Measurements from ENCODE around the gene UNC119B. TPM values are rescaled to one million over a fixed set of nuclear protein-coding genes. Genes with fewer than 3 reads are reported as not detected.

UNC119B gene
- total RNA-seq, 2 experiments from 2014 or later, result 23.8 to 24.3 TPM

DNA sequence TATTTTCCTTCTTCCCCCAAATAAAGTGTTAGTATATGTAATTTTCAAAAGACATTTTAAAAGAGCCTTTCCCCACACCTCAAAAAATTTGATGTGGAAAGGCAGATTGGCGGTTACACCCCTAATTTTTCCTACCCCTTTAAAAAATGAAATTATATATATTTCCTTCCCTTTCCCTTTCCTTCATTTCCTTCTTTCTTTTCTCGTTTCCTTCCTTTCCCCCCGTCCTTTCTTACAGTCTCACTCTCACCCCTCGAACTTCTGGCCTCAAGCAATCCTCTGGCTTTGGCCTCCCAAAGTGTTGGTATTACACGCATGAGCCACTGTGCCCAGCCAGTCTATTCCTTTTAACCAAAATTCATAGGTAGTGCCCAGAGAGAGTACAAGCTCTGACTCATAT, 4.2 kb upstream of the UNC119B start:
- DNase-seq (no peak), ATAC-seq (no peak)
- ChIA-PET POLR2A (no interaction called here), CTCF (interaction anchor here (1.0 to 1.3 kb wide), 2 partner anchors 57 to 123 kb away, joined by 3 read pairs; no protein-coding TSS in a partner anchor)
- Mint-ChIP-seq H3K27me3 (no peaks in the 10 kb centered on the region), H3K9me3 (no peaks in the 10 kb centered on the region), H3K4me3 (no peak overlapping the region), H3K4me1 (ENCODE audit: low read depth) (peaks cover 6% of the 10 kb centered on the region), H3K27ac (no peak overlapping the region), H3K36me3 (ENCODE audit: low read depth) (peaks cover 4% of the 10 kb centered on the region)
- intact Hi-C loops (cut with micrococcal nuclease), result no loop called here
- TF ChIP-seq, protein P1, sequence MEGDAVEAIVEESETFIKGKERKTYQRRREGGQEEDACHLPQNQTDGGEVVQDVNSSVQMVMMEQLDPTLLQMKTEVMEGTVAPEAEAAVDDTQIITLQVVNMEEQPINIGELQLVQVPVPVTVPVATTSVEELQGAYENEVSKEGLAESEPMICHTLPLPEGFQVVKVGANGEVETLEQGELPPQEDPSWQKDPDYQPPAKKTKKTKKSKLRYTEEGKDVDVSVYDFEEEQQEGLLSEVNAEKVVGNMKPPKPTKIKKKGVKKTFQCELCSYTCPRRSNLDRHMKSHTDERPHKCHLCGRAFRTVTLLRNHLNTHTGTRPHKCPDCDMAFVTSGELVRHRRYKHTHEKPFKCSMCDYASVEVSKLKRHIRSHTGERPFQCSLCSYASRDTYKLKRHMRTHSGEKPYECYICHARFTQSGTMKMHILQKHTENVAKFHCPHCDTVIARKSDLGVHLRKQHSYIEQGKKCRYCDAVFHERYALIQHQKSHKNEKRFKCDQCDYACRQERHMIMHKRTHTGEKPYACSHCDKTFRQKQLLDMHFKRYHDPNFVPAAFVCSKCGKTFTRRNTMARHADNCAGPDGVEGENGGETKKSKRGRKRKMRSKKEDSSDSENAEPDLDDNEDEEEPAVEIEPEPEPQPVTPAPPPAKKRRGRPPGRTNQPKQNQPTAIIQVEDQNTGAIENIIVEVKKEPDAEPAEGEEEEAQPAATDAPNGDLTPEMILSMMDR (IDR thresholded peaks at IDR 0.05), result no peak

DNA sequence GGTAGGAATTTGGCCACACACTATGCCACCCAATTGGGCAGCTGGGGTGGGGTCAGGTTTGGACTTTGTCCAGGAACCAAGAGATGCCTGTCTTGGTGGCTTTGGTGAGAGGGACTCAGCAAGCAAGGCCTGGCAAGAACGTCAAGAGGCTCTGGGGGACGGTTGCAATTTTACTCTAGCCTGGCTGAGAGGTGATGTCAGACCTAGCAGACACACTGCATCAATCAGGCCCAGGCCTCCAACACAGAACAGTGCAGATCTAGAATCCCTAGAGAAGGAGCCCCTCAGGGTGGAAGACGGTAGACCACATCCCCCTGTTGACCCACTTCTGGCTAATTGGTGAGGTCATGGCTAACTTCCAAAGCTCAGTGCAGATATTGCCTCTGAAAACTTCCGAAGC, 1.6 kb upstream of the UNC119B start:
- CTCF ChIA-PET, result interaction anchor here (1.3 to 3.0 kb wide), 6 partner anchors 32 to 263 kb away, joined by 3 to 18 read pairs (median 6); partner anchors contain the start of gene POP5
- Mint-ChIP-seq H3K4me3 (no peak overlapping the region), H3K27ac (no peak overlapping the region), H3K36me3 (ENCODE audit: low read depth) (peaks cover 7% of the 10 kb centered on the region), H3K4me1 (ENCODE audit: low read depth) (peaks cover 21% of the 10 kb centered on the region), H3K27me3 (no peaks in the 10 kb centered on the region), H3K9me3 (no peaks in the 10 kb centered on the region)
- no peak for DNase-seq
- TF ChIP-seq, protein P1 (IDR thresholded peaks at IDR 0.05), result no peak
- ATAC-seq, result no peak
- intact Hi-C loops (cut with micrococcal nuclease), result no loop called here
- POLR2A ChIA-PET, result interaction anchor here (1.1 to 2.6 kb wide), 4 partner anchors 8 to 21 kb away, joined by 4 to 10 read pairs (median 8); no protein-coding TSS in a partner anchor

DNA sequence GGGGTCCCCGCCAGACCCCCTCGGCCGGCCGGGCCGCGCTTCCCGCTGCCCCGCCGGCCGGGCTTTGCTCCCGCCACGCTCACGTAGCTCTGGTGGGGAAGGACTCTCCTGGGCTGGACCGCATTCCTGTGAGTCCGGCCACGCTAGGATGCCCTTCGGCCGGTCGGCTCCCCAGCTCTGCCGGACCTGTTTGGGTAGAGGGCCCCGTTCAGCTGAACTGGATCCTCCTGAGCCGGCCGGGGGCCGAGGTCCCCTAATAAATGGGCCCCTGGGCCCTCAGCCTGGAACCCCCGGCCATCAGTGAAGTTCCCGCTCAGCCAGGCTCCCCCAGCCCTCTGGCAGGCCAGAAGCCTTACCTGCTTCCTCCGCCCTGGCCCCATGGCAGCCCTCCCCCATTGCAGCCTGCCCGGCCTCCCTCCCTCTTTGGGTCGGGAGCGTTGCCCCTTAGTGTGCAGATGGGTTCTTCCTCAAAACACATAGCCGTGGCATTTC, 593 bp downstream of the UNC119B start:
- Mint-ChIP-seq H3K27ac (peak overlapping the region; percentile 76), H3K36me3 (ENCODE audit: low read depth) (peaks cover 20% of the 10 kb centered on the region), H3K4me3 (peak overlapping the region; percentile 80), H3K4me1 (ENCODE audit: low read depth) (peaks cover 26% of the 10 kb centered on the region), H3K9me3 (no peaks in the 10 kb centered on the region), H3K27me3 (no peaks in the 10 kb centered on the region)
- ATAC-seq (peak; percentile 35), DNase-seq (peak; percentile 42)
- TF ChIP-seq, protein P1 (IDR thresholded peaks at IDR 0.05), result no peak
- ChIA-PET POLR2A (interaction anchor here (0.7 to 2.6 kb wide), 9 partner anchors 9 to 514 kb away, joined by 3 to 10 read pairs (median 3); partner anchors contain the start of genes POP5 and RNU4-1), CTCF (interaction anchor here (0.8 to 3.1 kb wide), 11 partner anchors 9 to 261 kb away, joined by 3 to 25 read pairs (median 4); partner anchors contain the start of gene ACADS)
- intact Hi-C loops (cut with micrococcal nuclease), result loop anchor here (5.0 kb wide), 2 partner anchors 64 to 129 kb away; partner anchors contain the start of gene POP5

DNA sequence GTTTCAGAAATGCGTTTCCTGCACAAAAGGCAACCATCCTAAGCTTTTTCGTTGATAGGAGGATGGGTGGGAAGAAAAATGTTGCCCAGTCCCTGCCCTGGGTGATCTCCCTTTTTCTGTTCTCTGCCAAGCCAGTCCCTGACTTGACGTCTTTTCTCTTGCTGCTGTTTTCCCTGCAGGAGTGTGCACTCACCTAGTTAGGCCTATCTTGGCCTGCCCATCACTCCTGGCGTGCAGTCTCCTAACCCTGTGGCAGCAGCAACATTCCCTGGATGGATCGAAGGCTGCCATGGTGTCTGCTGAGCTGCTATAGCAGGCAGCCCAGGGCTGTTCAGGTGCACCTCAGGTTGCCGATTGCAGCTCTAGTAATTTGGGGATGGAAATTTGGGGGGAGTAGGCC, 1.2 kb downstream of the UNC119B start:
- TF ChIP-seq, protein P1 (IDR thresholded peaks at IDR 0.05), result no peak
- ATAC-seq, result no peak
- peak overlapping the region; percentile 76 for H3K27ac Mint-ChIP-seq
- no peak for DNase-seq
- peak overlapping the region; percentile 80 for H3K4me3 Mint-ChIP-seq
- peaks cover 24% of the 10 kb centered on the region for H3K36me3 Mint-ChIP-seq (ENCODE audit: low read depth)
- ChIA-PET POLR2A (interaction anchor here (0.7 to 1.7 kb wide), 7 partner anchors 9 to 418 kb away, joined by 3 to 4 read pairs (median 3); partner anchors contain the start of genes POP5 and RNU4-1), CTCF (interaction anchor here (0.8 to 3.1 kb wide), 8 partner anchors 12 to 129 kb away, joined by 3 to 25 read pairs (median 4); partner anchors contain the start of gene ACADS)
- intact Hi-C loops (cut with micrococcal nuclease), result loop anchor here (5.0 kb wide), 2 partner anchors 64 to 129 kb away; partner anchors contain the start of gene POP5
- H3K27me3 Mint-ChIP-seq, result no peaks in the 10 kb centered on the region
- H3K4me1 Mint-ChIP-seq (ENCODE audit: low read depth), result peaks cover 26% of the 10 kb centered on the region
- no peaks in the 10 kb centered on the region for H3K9me3 Mint-ChIP-seq

DNA sequence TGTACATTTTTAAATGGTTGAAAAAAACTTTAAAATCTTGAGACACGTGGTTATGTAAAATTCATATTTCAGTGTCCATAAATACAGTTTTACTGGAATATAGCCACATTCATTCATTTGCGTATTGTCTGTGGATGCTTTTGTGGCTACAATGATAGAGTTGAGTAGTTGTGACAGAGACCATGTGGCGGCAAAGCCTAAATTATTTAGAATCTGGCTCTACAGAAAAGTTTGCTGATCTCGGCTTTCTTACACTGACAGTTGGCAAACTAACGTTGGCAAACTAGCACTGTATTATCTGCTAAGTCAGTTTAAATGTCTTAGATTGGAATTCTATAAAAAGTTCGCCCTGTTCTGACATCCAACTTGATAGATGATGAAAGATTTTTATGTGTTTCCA, 2.4 kb downstream of the UNC119B start:
- TF ChIP-seq, protein P1 (IDR thresholded peaks at IDR 0.05), result no peak
- POLR2A ChIA-PET, result no interaction called here
- H3K4me3 Mint-ChIP-seq, result peak overlapping the region; percentile 80
- peaks cover 26% of the 10 kb centered on the region for H3K4me1 Mint-ChIP-seq (ENCODE audit: low read depth)
- CTCF ChIA-PET, result interaction anchor here (2.3 to 3.1 kb wide), 3 partner anchors 63 to 130 kb away, joined by 10 to 25 read pairs (median 17); no protein-coding TSS in a partner anchor
- no peaks in the 10 kb centered on the region for H3K27me3 Mint-ChIP-seq
- intact Hi-C loops (cut with micrococcal nuclease), result loop anchor here (5.0 kb wide), 2 partner anchors 65 to 130 kb away; partner anchors contain the start of gene POP5
- H3K27ac Mint-ChIP-seq, result no peak overlapping the region
- no peaks in the 10 kb centered on the region for H3K9me3 Mint-ChIP-seq
- no peak for ATAC-seq
- DNase-seq, result no peak
- H3K36me3 Mint-ChIP-seq (ENCODE audit: low read depth), result peaks cover 30% of the 10 kb centered on the region
